Fibroblast of the aortic adventitia (primary cell): ENCODE results near the gene UNC5A. TPM values are rescaled to one million over a fixed set of nuclear protein-coding genes. Genes with fewer than 3 reads are reported as not detected.

Experiments used
- DNase-seq: peaks from one replicate; pipeline ENCODE4 v3.0.0-alpha.2; 2010; ENCODE audit warnings: low read depth
- H3K4me3 ChIP-seq: 2 replicates; pipeline ENCODE4 v1.5.1; 2011; ENCODE audit warnings: low read depth, mild to moderate bottlenecking, control low read depth, low read length, moderate library complexity
- total RNA-seq: library from RNA; depleted of rRNA; stranded (reverse); fragments of >200 nt; gene quantifications from 2 replicates; pipeline ENCODE4 v1.2.3, GENCODE V29; 2012; ENCODE audit warnings: low replicate concordance
- TF ChIP-seq, protein P1 (sequence below): IDR thresholded peaks from 2 replicates; pipeline ENCODE4 v1.5.1; 2011; ENCODE audit warnings: mild to moderate bottlenecking, low read length, control low read depth, inconsistent platforms; ENCODE audit not compliant: insufficient read depth

The UNC5A gene
- total RNA-seq, 1 donor: not detected

DNA sequence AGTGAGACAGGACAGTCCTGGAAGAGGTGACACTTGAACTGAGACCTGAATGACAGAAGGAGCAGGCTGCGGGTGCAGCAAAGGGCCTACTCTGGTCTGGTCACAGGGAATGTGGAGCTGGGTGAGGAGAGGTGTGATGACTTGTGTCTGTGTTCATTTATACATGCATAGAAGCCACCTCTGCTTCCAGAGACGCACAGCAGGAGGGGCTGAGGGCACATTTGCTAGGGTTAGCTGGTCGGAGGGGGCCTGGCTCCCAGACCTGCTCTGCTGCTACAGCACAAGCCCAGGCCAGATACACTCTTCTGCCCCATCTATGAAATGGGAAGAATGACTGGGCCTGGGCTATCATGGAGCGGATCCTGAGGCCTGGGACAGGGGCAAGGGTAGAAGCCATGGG is 15.6 kb downstream of the UNC5A start:
- TF ChIP-seq, protein P1, sequence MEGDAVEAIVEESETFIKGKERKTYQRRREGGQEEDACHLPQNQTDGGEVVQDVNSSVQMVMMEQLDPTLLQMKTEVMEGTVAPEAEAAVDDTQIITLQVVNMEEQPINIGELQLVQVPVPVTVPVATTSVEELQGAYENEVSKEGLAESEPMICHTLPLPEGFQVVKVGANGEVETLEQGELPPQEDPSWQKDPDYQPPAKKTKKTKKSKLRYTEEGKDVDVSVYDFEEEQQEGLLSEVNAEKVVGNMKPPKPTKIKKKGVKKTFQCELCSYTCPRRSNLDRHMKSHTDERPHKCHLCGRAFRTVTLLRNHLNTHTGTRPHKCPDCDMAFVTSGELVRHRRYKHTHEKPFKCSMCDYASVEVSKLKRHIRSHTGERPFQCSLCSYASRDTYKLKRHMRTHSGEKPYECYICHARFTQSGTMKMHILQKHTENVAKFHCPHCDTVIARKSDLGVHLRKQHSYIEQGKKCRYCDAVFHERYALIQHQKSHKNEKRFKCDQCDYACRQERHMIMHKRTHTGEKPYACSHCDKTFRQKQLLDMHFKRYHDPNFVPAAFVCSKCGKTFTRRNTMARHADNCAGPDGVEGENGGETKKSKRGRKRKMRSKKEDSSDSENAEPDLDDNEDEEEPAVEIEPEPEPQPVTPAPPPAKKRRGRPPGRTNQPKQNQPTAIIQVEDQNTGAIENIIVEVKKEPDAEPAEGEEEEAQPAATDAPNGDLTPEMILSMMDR: no peak
- H3K4me3 ChIP-seq: no peak overlapping the region
- no peak for DNase-seq

DNA sequence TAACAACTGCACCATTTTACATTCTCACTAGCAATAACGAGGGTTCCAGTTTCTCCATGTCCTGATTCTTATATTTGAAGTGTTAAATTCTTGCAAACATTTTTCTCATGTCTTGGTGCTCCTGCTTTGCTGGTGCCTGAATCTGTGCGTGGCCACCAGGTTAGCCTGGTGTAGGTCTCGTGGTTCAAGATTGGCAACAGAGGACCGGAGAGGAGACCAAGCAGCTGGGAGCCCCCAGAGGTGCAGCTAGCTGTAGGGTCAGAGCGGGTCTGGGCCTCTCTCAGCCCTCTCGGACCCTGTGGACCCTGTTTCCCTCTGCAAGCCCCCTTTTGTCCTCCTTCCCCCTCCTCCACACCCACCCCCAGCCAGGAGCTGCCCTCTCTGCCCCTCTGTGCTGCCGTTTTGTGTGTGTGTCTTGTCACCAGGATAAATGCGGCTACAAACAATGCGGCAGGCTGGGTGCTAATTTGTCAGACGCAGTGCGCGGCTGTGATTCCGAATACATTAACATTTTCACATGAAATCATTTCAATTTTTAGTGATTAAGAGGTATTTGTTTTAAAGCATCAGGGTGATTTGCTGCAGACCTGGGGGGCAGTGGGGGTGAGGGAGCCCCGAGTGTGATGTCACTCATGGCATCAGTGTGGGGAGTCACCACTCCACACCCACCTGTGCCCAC is 17.5 kb downstream of the UNC5A start:
- TF ChIP-seq, protein P1: no peak
- no peak overlapping the region for H3K4me3 ChIP-seq
- no peak for DNase-seq

DNA sequence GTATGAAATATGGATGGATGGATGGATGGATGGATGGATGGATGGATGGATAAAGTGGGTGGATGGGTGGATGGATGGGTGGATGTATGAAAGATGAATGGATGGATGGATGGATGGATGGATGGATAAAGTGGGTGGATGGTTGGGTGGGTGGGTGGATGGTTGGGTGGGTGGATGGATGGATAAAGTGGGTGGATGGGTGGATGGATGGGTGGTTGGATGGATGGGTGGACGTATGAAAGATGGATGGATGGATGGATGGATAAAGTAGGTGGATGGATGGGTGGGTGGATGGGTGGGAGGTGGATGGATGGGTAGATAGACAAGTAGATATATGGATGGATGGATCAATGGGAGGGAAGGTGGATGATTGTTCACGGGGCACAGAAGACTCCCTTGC is 19.0 kb downstream of the UNC5A start:
- DNase-seq: no peak
- TF ChIP-seq, protein P1: no peak
- H3K4me3 ChIP-seq: no peak overlapping the region

DNA sequence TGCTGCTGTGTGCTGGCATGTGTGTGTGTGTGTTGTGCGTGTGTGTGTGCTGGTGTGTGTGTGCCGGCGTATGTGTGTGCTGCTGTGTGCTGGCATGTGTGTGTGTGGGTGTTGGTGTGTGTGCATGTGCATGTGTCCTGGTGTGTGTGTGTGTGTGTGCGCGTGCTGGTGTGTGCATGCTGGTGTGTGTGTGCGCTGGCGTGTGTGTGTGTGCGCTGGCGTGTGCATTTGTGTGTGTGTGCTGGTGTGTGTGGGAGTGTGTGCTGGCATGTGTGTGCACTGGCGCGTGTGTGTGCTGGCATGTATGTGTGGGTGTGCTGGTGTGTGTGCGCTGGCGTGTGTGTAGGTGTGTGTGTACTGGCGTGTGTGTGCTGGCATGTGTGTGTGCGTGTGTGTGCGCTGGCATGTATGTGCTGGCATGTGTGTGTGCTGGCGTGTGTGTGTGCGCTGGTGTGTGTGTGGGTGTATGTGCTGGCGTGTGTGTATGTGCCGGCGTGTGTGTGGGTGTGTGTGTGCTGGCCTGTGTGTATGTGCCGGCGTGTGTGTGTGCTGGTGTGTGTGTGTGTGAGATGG is 20.1 kb downstream of the UNC5A start:
- no peak for DNase-seq
- no peak overlapping the region for H3K4me3 ChIP-seq
- TF ChIP-seq, protein P1: no peak

DNA sequence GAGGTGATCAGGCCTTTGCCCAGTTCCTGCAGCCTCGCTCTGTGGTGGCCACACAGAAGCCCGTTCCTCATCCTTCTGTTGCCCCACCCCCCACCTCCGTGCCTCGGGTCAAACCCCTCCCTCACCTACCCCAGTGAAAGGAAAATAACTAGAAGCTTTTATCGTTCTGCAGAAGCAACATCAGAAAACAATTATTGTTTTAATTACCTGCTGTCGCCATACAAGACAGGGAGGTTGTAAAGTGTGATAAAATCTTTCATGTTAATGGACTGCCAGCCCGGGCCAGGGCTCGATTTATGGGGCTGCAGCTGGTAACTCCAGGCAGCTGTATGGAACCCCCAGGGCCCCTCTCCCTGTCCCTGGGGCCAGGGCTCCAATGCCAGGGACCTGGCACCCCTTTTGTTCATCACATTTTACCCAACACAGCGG is 20.6 kb downstream of the UNC5A start:
- no peak overlapping the region for H3K4me3 ChIP-seq
- DNase-seq: no peak
- TF ChIP-seq, protein P1: no peak

DNA sequence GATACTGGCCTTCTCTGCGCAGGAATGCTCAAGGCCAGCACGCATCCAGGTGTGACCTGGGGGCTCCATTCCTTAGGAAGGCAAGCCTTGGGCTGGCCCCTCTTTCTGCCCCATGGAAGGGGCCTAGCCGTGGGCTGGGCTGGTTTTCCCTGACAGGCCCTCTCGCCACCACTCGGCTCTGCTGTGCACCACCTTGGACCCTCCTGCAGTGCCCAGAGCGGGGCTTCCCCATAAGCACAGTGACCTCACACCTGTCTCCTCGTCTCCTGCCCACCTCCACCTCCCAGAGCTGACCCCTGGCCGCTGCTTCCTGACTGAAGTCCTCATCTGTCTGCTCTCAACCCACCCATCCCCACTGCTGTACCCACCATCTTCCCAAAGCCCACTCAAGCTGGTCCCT is 21.1 kb downstream of the UNC5A start:
- TF ChIP-seq, protein P1: no peak
- DNase-seq: no peak
- H3K4me3 ChIP-seq: no peak overlapping the region
